ENCODE results near the gene CCDC178.
"Not testable (repeated sequence)": the region's sequence is repeated elsewhere in the genome, so short reads cannot be mapped to it uniquely, and the experiment has no call there.

Gene CCDC178

GRCh38 chr18:33159151-33159550 is 281.4 kb downstream of the CCDC178 start:
- DNase-seq (ENCODE audit: extremely low read depth, low read depth) = no peak
- no peak for TF ChIP-seq CTCF (IDR thresholded peaks at IDR 0.05; ENCODE audit: low read depth, low read length)

GRCh38 chr18:33157893-33158292 is 282.6 kb downstream of the CCDC178 start:
- DNase-seq (ENCODE audit: extremely low read depth, low read depth) = no peak
- TF ChIP-seq CTCF (IDR thresholded peaks at IDR 0.05; ENCODE audit: low read depth, low read length) = no peak

GRCh38 chr18:33156906-33157470 is 283.5 kb downstream of the CCDC178 start:
- no peak for TF ChIP-seq CTCF (IDR thresholded peaks at IDR 0.05; ENCODE audit: low read depth, low read length)
- no peak for DNase-seq (ENCODE audit: extremely low read depth, low read depth)

- no peak for TF ChIP-seq CTCF (IDR thresholded peaks at IDR 0.05; ENCODE audit: low read depth, low read length)
- no peak for DNase-seq (ENCODE audit: extremely low read depth, low read depth)
These were observed 286.5 kb downstream of the CCDC178 start for GRCh38 chr18:33154049-33154448.

- TF ChIP-seq CTCF (IDR thresholded peaks at IDR 0.05; ENCODE audit: low read depth, low read length) = no peak
- DNase-seq (ENCODE audit: extremely low read depth, low read depth) = no peak
These were observed 288.1 kb downstream of the CCDC178 start for GRCh38 chr18:33152376-33152775.

GRCh38 chr18:33147811-33148210 is 292.7 kb downstream of the CCDC178 start:
- not testable (repeated sequence) for DNase-seq (ENCODE audit: extremely low read depth, low read depth)

GRCh38 chr18:33146014-33146413 is 294.5 kb downstream of the CCDC178 start:
- no peak for DNase-seq (ENCODE audit: extremely low read depth, low read depth)
- TF ChIP-seq CTCF (IDR thresholded peaks at IDR 0.05; ENCODE audit: low read depth, low read length) = no peak

- TF ChIP-seq CTCF (IDR thresholded peaks at IDR 0.05; ENCODE audit: low read depth, low read length) = no peak
- DNase-seq (ENCODE audit: extremely low read depth, low read depth) = no peak
These were observed 304.4 kb downstream of the CCDC178 start for GRCh38 chr18:33135951-33136660.
